DMS53 (cell line): Measurements from ENCODE around the gene LUC7L3.
"Not testable (repeated sequence)": the region's sequence is repeated elsewhere in the genome, so short reads cannot be mapped to it uniquely, and the experiment has no call there.

Experiments used
- DNase-seq: peaks from one replicate; lab custom pipeline; 2025; lab: John Stamatoyannopoulos, UW

The LUC7L3 gene

GRCh38 chr17:50686494-50687199 is 32.8 kb upstream of the LUC7L3 start:
- peak; percentile 89 for DNase-seq

DNA sequence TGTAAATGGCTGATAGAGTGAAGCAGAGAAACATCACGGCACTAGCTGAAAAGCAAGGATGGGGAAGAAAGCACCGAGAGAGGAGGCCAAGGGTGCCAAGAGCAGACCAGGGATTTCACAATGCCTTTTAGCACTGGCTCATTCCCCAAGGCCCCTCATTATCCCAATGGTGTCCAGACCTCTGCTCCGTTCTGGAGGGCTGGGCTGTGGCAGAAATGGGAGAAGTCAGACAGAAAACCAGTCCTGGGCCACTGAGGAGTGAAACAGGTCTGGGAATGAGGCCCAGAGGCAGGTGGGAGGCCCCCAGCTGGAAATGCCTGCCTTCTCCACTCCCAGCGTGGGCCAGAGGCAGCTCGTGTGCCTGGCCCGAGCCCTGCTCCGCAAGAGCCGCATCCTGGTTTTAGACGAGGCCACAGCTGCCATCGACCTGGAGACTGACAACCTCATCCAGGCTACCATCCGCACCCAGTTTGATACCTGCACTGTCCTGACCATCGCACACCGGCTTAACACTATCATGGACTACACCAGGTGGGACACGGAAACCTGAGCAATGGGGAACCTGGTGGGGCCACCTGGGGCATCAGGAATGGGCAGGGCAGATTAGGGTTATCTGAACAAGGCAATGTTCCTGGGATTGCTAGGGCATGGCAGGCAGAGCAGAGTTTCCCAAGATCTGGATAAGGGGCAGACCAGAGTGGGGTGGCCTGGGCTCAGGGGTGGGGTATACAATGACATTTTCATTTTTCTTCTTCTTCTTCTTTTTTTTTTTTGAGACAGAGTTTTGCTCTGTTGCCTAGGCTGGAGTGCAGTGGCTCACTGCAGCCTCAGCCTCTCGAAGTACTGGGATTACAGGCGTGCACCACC is 32.0 kb upstream of the LUC7L3 start:
- DNase-seq, result peak; percentile 21

DNA sequence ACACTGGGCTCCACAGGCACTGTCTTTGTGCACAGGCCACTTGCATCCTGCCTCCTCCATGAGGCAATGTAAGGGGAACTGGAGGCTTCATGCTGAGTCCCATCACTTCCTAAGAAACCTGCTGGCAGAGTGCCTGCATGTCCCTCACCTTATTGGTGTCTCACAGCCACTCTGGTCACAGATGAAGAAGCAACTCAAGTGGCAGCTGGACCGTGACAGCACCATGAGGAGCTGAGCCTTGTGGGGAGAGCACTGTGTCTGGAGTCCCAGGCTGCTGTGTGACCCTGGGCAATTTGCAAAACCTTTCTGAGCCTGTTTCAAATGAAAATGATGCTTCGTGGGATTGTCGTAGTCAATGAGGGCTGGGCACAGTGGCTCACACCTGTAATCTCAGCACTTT is 31.2 kb upstream of the LUC7L3 start:
- DNase-seq, result peak; percentile 80

DNA sequence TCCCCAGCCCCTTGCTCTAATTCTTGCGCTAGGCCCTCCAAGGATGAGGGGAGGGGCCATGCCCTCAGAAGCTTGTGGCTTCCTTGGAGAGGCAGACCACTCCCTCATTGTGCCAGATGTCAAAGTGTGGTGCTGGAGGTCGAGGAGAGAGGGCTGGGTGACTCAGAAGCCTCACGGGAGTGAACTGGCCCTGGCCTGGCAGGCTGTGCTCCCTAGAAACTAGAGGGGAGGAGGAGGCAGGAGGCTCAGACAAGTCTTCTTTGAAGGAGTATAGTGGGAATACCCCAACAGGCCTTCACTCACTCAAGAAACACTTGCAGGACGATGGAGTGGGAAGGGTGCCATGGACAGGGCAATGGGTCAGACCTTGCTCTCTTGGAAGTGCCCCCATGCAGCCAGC is 30.2 kb upstream of the LUC7L3 start:
- peak; percentile 58 for DNase-seq

GRCh38 chr17:50689956-50690886 is 29.2 kb upstream of the LUC7L3 start:
- DNase-seq, result peak; percentile 43

GRCh38 chr17:50690887-50691549 is 28.4 kb upstream of the LUC7L3 start:
- peak; percentile 76 for DNase-seq

DNA sequence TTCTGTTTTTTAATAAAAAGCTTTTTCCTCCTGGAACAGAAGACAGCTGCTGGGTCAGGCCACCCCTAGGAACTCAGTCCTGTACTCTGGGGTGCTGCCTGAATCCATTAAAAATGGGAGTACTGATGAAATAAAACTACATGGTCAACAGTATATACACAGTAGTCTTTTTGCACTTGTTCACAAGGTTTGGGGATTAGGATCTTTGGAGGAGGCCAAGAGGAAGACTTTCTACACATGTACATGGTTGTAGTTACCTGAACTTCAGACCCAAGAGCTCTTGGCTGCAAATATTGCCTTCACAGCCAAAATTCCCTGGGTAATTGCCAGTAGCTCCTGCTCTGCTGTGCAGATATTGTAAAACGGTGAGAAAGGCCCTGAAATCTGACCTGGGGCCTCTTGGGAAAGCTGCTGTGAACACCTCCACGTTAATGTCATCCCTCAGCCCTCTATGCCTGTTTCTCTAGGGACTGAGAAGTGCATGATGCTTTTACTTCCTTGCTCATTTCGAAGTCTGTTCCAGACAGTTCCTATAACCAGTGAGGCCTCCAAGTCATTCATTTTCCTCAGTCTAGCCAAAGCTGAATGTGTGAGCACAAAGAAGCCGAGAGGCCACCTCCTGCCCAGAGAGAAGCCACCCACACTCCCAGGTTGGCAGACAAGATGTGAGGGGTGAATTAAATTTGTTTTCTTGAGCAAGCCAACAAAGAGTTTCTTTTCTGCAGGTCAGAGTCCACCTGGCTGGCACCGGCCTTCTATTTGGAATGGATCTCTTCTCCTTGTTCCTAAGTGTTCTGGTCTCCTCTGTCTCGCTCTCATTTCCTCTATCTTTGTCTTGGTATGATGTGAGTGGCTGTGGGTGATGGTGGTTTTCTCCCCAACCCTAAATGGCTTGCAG is 27.6 kb upstream of the LUC7L3 start:
- DNase-seq, result peak; percentile 61

DNA sequence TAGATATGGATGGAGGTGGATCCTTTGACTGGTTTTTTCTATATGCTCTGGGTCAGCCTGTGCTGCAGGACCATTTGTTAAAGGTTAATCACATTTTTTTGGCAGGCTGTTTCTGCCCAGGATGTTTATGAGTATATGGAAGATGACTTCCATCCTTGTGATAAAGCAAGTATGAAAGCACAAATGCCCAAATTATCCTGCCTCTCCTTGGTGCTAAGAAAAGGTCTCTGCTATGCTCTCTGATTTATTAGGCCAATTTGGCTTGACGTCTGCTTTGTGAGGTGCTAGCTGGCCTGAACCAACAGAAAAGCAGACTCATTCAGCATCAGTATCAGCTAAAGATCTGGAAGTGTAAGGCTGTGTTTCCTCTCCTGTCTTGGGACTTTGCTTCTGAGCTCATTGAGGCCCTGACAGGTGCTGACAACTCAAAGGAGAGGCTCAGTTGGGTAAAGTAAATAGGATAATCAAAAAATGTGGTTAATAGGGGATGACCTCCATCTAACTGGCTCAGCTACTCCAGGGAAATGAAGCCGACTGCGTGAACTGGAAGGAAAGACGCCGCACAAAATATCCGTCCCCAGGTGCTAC is 26.9 kb upstream of the LUC7L3 start:
- peak; percentile 90 for DNase-seq

DNA sequence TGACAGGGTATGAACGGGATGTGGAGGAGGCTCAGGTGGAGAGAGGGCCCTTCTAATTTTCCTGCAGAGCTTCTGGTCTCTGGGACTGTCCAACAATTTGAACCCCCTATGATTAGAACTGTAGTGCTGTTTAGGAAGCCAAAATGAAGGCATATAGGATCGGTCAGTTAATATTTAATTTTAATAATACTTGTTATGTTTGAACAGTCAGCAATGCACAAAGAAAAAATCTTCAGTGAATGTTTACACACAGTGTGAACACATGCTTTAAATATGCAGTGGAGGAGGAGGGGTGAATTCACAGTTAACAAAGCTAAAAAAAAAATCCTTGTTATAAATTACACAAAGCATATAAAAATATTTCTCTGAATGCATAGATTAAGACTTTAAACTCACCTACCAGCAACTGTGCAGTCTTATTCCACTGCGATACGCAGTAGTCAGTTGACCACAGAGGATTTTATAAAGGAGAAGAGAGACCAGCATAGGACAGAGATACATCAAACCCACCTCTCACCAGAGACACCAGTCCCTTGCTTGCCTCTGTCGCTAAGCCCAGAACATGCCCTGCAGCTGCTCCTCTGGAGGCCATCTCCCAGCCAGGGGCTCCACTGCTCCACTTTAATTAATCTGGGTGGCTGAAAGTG is 26.2 kb upstream of the LUC7L3 start:
- DNase-seq, result peak; percentile 96

DNA sequence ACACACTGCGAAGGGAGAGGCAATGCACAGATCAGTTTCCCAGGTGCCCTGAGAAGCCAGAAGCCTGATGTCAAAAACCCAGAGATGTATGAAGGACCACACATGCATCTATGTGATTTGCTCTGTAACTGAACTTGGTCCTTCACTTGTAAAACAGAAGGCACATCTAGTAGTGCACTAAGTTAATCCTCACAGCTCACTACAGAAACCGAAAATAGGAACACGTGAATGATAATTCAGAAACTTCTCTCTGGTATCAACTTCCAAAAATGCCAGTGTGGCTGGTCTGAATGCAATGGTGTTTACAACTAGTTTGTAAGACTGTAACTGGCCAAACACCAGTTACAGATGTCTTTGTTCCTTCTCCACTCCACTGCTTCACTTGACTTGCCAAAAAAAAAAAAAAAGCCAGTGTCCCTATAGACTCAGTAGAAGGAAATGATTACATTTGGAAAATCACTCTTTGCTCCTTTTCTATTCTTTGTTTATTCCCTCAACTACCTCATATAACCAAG is 23.0 kb upstream of the LUC7L3 start:
- DNase-seq, result no peak

DNA sequence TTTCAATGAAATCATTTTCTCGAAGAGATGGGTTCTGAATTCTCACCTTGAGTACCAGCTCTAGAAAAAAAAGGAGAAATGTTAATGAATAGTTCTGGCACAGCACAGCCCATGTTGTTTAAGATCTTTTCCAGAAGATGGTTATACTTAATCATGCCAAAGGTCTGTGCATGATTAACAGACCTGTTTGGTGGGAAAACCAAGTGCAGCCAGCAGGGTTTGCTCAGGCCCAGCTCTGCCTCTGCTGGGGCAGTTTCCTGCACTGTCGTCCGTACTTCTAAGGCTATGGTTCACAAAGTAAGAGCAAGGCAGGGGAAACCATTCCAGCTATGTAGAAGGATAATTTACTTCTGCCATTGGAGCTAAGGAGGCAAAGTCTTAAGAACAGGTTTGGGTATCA is 22.3 kb upstream of the LUC7L3 start:
- no peak for DNase-seq

- peak; percentile 58 for DNase-seq
Measured at GRCh38 chr17:50697663-50698272, 21.6 kb upstream of the LUC7L3 start.

DNA sequence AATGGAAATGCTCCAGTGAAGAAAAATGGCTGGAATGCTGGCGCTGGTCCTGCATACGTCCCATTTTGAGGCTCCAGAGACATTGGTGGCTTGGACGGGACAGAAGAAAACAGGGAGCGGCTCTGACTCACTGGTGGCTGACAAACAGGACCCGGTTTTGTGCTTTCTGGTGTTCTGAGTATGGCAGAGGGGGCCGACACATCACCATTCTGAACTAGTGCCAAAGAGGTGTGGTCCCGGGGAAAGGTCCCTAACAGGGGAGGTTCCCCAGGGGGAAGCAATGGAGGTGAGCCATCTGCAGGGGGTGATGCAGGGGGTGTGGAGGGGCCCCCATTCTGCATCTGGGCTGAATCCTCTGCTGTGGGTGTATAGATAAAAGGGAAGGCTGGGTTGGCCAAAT is 20.0 kb upstream of the LUC7L3 start:
- no peak for DNase-seq

DNA sequence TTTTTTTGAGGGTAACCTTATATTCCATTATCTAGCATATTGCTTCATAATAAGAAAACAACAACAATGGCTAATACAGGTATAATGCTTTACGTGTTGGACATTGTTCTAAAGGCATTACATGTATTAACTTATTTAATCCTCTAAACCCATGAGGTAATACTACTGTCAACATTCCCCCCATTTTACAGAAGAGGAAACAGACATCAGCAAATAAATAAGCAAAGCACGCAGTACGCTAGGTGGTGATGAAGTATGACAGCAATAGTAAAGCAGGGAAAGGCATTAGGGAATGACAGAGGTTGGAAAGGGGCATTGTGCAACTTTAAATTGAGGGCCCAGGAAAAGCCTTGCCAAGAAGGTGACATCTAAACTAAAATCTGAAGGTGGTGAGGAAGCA is 16.2 kb upstream of the LUC7L3 start:
- DNase-seq, result no peak

GRCh38 chr17:50707289-50708049 is 11.9 kb upstream of the LUC7L3 start, which contains the start of gene ANKRD40:
Gene ANKRD40 (minus strand): TSS chr17:50707914. CDS start chr17:50707654, 260 bp downstream.
- DNase-seq, result peak; percentile 97

GRCh38 chr17:50708050-50709000 is 11.1 kb upstream of the LUC7L3 start:
- peak; percentile 73 for DNase-seq

- DNase-seq, result not testable (repeated sequence)
Measured at GRCh38 chr17:50709053-50709452, 10.3 kb upstream of the LUC7L3 start.
